Adrenal gland (tissue), 5 donors: ENCODE results near the gene GABARAP.

Source experiments
- CTCF ChIP-seq, 6 experiments: fragments of 450-650 bp in 4 of 6; fragments of 200-600 bp in 2 of 6; sonication (generic) in 1 of 6; IDR thresholded peaks; 1 replicate in 5 of 6; 2 replicates in 1 of 6; pipeline versions ENCODE4 v1.5.1 to v1.8.0; 2016 to 2021; ENCODE audit warnings: antibody characterized with exemption in 6 of 6, mild to moderate bottlenecking in 2 of 6, moderate library complexity in 1 of 6
- POLR2A ChIP-seq, 2 donors: fragments of 450-650 bp; IDR thresholded peaks; one replicate each; pipeline ENCODE4 v1.6.1; 2017; ENCODE audit warnings: antibody characterized with exemption in 2 of 2, mild to moderate bottlenecking in 2 of 2, moderate library complexity in 1 of 2
- donor health status: DM: no; HTN: no; CAD: no.

GRCh38 chr17:7204828-7205461, 37.3 kb downstream of the GABARAP start:
- TF ChIP-seq CTCF (IDR thresholded peaks at IDR 0.05) (no peak), POLR2A (IDR thresholded peaks at IDR 0.05) (no peak)
